ENCODE results near the gene CDH23. TPM values are rescaled to one million over a fixed set of nuclear protein-coding genes. Genes with fewer than 3 reads are reported as not detected.

The CDH23 gene
- total RNA-seq, 4 donors from 2014 or later = 2.9 to 16.1 (median 5.9) TPM

DNA sequence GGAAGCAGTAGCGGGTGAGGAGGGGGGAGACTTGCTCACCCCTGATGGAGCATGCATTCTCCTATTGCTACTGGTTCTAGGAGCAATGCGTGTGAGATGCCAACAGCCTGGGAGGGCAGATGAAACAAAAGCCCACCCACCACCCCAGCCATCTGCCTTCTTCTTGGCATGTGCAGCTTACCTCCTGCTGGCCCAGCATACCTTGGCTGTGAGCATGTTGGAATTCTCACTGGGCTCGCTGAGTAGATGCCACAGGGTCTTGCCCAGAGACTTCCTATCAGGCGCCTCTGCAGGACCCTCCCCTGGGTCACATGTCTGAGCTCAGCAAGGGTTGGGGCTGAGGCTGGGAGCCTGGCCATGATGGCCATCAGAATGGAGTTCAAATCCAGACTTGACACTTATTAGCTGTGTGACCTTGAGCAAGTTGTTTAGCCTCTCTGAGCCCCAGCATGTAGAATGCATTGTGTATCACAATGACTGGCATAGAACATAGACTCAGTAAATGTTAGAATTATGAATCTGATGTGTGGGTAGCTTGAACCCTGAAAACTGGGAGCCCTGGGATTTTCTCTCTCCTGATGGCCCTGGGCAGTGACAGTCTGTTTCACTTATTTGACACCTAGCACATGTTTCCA is 38.2 kb downstream of the CDH23 start:
- Histone ChIP-seq H3K27me3 (no peaks in the 10 kb centered on the region), H3K4me1 (peaks cover 0 to 4% (median 0%) of the 10 kb centered on the region in 4 donors), H3K4me3 (no peak overlapping the region), H3K9me3 (no peaks in the 10 kb centered on the region), H3K36me3 (no peaks in the 10 kb centered on the region), H3K27ac (no peak overlapping the region)
- no peak for DNase-seq
- 79 to 80% methylated on average over 1 to 4 of the region's 4 CpGs for WGBS, 2 donors (ENCODE audit: low coverage in 1 of 2)
- intact Hi-C loops (cut with DNase I; ENCODE audit: low total_unique reads) (no loop called here), in situ Hi-C loops (cut with MboI; ENCODE audit: low pct_ligation_motif_present in 1 of 4, low pct_unique_long_range_greater_than_20kb in 1 of 4, low sequenced_read_pairs in 3 of 4) (no loop called here)
- TF ChIP-seq, protein P1, sequence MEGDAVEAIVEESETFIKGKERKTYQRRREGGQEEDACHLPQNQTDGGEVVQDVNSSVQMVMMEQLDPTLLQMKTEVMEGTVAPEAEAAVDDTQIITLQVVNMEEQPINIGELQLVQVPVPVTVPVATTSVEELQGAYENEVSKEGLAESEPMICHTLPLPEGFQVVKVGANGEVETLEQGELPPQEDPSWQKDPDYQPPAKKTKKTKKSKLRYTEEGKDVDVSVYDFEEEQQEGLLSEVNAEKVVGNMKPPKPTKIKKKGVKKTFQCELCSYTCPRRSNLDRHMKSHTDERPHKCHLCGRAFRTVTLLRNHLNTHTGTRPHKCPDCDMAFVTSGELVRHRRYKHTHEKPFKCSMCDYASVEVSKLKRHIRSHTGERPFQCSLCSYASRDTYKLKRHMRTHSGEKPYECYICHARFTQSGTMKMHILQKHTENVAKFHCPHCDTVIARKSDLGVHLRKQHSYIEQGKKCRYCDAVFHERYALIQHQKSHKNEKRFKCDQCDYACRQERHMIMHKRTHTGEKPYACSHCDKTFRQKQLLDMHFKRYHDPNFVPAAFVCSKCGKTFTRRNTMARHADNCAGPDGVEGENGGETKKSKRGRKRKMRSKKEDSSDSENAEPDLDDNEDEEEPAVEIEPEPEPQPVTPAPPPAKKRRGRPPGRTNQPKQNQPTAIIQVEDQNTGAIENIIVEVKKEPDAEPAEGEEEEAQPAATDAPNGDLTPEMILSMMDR (IDR thresholded peaks at IDR 0.05) = no peak
- TF ChIP-seq EP300 (IDR thresholded peaks at IDR 0.05; ENCODE audit: low read depth) (no peak), POLR2AphosphoS5 (IDR thresholded peaks at IDR 0.05) (no peak), POLR2A (IDR thresholded peaks at IDR 0.05) (no peak)

DNA sequence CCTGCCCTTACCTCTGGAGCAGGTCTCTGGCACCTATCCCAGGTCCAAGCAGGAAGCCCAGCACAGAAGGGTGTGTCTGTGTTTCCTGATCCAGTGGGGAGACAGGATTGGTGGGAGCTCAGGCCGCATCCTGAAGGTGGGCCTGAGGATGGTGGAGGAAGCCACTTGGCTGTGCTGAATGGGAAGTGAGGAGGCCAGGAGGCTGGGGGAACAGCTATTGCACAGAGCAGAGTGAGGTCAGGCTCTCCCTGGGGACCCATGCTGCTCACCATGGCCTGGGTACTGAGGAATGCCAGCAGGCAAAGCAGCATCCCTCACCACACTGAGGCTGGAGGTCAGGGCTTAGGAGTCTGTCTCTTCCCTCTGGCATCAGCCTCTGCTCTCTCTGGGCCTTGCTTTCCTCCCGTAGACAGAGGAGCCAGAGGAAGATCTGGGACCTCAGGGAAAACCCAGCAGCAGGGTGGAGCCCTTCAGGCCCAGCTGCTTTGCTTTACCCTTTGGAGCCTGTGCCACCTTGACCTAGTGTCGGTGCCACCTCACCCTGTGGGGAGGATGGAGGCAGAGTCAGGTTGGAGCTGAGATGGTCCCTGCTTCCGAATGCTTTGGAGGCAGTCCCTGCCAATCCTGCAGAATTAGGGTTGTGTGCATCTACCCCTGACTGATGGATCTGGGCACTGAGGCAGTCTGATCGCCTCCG is 39.0 kb downstream of the CDH23 start:
- in situ Hi-C loops (cut with MboI; ENCODE audit: low pct_ligation_motif_present in 1 of 4, low pct_unique_long_range_greater_than_20kb in 1 of 4, low sequenced_read_pairs in 3 of 4) (no loop called here), intact Hi-C loops (cut with DNase I; ENCODE audit: low total_unique reads) (no loop called here)
- Histone ChIP-seq H3K4me3 (no peak overlapping the region), H3K9me3 (no peaks in the 10 kb centered on the region), H3K4me1 (peaks cover 0 to 4% (median 0%) of the 10 kb centered on the region in 4 donors), H3K27ac (no peak overlapping the region), H3K36me3 (no peaks in the 10 kb centered on the region), H3K27me3 (no peaks in the 10 kb centered on the region)
- 58% methylated on average over 6 of the region's 6 CpGs; no CpG with 5 or more reads in 1 of the 2 donors for WGBS, 2 donors (ENCODE audit: low coverage in 1 of 2)
- peak; percentile 25 for DNase-seq
- no peak for TF ChIP-seq POLR2AphosphoS5 (IDR thresholded peaks at IDR 0.05)
- TF ChIP-seq, protein P1 (IDR thresholded peaks at IDR 0.05) = no peak
- TF ChIP-seq POLR2A (IDR thresholded peaks at IDR 0.05) = no peak
- no peak for TF ChIP-seq EP300 (IDR thresholded peaks at IDR 0.05; ENCODE audit: low read depth)

- no peaks in the 10 kb centered on the region for H3K9me3 ChIP-seq
- H3K36me3 ChIP-seq = no peaks in the 10 kb centered on the region
- 71 to 80% methylated on average over 7 to 11 of the region's 11 CpGs for WGBS, 2 donors (ENCODE audit: low coverage in 1 of 2)
- H3K27ac ChIP-seq = no peak overlapping the region
- H3K4me1 ChIP-seq = peaks cover 0 to 4% (median 0%) of the 10 kb centered on the region in 4 donors
- in situ Hi-C loops (cut with MboI; ENCODE audit: low pct_ligation_motif_present in 1 of 4, low pct_unique_long_range_greater_than_20kb in 1 of 4, low sequenced_read_pairs in 3 of 4) = no loop called here
- intact Hi-C loops (cut with DNase I; ENCODE audit: low total_unique reads) = no loop called here
- H3K4me3 ChIP-seq = no peak overlapping the region
- TF ChIP-seq POLR2AphosphoS5 (IDR thresholded peaks at IDR 0.05) = no peak
- TF ChIP-seq POLR2A (IDR thresholded peaks at IDR 0.05) = no peak
- TF ChIP-seq, protein P1 (IDR thresholded peaks at IDR 0.05) = no peak
- H3K27me3 ChIP-seq = no peaks in the 10 kb centered on the region
- DNase-seq = no peak
Observed at GRCh38 chr10:71436268-71437125, 39.8 kb downstream of the CDH23 start.

DNA sequence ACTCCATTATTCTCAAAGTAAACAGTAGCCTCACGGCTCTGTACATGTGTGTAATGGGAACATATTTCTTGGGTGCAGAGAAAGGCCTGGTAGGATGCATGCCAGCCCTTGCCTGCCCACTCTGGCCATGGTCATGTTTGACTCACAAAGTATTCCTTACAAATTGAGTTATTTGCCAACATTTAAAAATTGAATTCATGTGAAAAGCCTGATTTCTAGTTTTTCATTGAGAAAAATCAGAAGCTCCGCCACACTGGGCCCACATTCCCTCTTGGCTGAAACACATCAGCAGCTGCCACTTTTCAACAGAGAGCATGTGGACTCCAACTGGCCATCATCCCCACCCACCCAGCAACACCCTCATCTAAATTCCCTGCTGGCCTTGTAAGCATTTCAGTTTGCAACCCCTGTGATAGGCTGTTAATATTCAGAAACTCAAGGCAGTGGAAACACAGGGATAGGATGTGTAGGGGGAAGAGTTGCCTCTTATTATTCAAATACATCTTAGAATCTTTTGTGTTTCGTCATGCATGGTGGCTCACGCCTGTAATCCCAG is 40.9 kb downstream of the CDH23 start:
- TF ChIP-seq POLR2A (IDR thresholded peaks at IDR 0.05) (no peak), EP300 (IDR thresholded peaks at IDR 0.05; ENCODE audit: low read depth) (no peak), POLR2AphosphoS5 (IDR thresholded peaks at IDR 0.05) (no peak)
- TF ChIP-seq, protein P1 (IDR thresholded peaks at IDR 0.05) = no peak
- DNase-seq = no peak
- no peak overlapping the region for H3K4me3 ChIP-seq
- H3K4me1 ChIP-seq = peaks cover 0 to 4% (median 0%) of the 10 kb centered on the region in 4 donors
- no peaks in the 10 kb centered on the region for H3K9me3 ChIP-seq
- 55 to 60% methylated on average over 1 to 4 of the region's 4 CpGs for WGBS, 2 donors (ENCODE audit: low coverage in 1 of 2)
- no peaks in the 10 kb centered on the region for H3K36me3 ChIP-seq
- H3K27me3 ChIP-seq = no peaks in the 10 kb centered on the region
- H3K27ac ChIP-seq = no peak overlapping the region
- intact Hi-C loops (cut with DNase I; ENCODE audit: low total_unique reads) = no loop called here
- in situ Hi-C loops (cut with MboI; ENCODE audit: low pct_ligation_motif_present in 1 of 4, low pct_unique_long_range_greater_than_20kb in 1 of 4, low sequenced_read_pairs in 3 of 4) = no loop called here

Data from transverse colon (tissue), 4 donors.